Stimulated activated CD4-positive, alpha-beta T cell treated with anti-CD3 and anti-CD28 coated beads, Interleukin-4, amount 100 ng/mL, for 48 hours (primary cell): ENCODE measurements around the gene MAPK8IP2.
"Not testable (repeated sequence)": the region's sequence is repeated elsewhere in the genome, so short reads cannot be mapped to it uniquely, and the experiment has no call there.

Experiments used
- DNase-seq, 2 donors: peaks; one replicate each; pipeline ENCODE4 v3.0.0-alpha.2; 2020; ENCODE audit warnings: low read depth in 2 of 2

Gene MAPK8IP2

GRCh38 chr22:50612528-50613221, 12.1 kb downstream of the MAPK8IP2 start:
- DNase-seq, result no peak

GRCh38 chr22:50613291-50613981, 12.8 kb downstream of the MAPK8IP2 start:
- DNase-seq, result no peak

- DNase-seq, result not testable (repeated sequence)
These were observed 13.7 kb downstream of the MAPK8IP2 start for GRCh38 chr22:50614296-50614695.

DNA sequence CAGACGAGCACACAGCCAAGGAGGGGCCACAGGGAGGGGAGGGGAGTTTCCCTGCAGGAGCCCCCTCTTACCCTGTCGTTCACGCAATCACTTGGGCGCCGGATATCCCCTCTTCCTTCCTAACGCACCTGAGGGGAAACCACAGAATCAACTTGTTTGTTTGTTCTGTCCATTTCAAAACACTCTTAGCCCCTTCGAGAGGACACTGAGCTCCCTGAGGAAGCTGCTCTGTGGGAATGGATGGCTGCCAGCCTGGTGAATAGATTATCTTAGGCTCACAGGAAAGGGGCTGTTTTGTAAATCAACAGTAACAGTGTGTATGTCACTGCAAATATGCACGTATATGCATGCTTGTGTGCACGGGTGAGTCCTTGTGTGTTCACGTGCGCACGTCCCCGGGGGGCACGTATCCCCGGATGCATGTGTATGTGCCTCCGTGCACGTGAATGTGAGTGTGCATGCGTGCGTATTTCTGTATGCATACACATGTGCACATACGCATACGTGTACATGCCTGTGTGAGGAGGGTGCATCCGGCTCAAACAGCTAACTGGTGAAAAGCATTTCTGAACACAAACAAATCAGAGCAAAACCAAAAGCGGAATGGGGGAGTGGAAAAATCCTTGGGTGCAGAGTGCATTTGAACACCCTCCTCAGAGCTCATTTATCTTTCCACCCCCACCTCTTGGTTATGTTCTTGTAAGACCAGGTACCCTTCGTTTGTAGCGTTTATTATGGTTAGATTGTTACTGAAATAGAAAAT, 20.2 kb downstream of the MAPK8IP2 start:
- peak; percentile 38 to 46 for DNase-seq

- DNase-seq, result no peak
These were observed 20.8 kb downstream of the MAPK8IP2 start for GRCh38 chr22:50621356-50621880.

GRCh38 chr22:50621948-50622722, 21.5 kb downstream of the MAPK8IP2 start:
- no peak for DNase-seq

DNA sequence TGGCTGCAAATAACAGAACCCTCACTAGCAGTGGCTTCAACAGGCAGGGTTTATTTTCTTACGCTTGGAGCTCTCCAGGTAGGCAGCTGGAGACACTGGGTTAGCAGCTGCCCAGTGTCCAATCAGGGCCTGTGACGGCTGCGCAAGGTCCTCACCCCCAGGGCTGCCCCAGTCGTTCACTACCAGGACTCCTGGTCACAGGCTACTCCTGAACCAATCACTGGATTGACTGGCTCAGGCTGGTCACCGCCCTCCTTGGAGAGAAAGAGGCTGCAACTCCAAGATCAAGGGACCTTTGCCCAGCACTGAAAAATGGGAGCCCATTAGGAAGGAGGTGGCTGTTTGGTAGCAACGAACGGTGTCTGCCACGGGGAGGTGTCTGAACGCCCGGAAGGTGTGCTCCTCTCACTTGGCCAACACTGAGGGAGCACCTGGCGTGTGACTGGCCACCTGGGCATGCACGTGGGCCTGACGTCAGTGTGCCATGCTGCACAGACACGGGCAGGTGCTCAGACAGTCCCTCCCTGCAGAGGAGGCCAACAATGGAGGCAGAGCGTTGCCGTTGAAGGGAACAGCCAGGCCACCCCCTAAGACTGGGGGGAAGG, 22.2 kb downstream of the MAPK8IP2 start:
- no peak for DNase-seq

- no peak for DNase-seq
These were observed 23.9 kb downstream of the MAPK8IP2 start for GRCh38 chr22:50624347-50625130.

DNA sequence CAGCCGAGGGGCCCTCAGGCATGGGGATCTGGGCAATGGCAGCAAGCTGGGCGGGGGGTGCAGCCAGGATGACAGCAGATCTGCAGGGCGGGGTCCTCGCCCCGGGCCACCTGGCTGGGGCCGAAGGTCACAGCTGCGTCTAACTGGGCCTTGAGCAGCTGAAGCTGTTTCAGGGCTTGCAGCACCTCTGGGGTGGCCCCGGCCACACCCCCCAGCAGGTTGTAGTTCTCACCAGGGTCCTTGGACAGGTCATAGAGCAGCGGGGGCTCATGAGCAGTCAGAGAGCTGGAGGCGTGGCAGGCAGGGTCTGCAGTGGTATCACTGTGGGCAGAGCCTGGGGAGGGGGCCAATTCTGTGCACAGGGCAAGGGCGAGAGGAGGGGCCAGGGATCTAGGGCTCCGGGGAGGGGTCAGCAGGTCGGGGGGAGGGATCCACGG, 24.6 kb downstream of the MAPK8IP2 start:
- no peak for DNase-seq

- no peak for DNase-seq
These were observed 25.1 kb downstream of the MAPK8IP2 start for GRCh38 chr22:50625568-50626313.

DNA sequence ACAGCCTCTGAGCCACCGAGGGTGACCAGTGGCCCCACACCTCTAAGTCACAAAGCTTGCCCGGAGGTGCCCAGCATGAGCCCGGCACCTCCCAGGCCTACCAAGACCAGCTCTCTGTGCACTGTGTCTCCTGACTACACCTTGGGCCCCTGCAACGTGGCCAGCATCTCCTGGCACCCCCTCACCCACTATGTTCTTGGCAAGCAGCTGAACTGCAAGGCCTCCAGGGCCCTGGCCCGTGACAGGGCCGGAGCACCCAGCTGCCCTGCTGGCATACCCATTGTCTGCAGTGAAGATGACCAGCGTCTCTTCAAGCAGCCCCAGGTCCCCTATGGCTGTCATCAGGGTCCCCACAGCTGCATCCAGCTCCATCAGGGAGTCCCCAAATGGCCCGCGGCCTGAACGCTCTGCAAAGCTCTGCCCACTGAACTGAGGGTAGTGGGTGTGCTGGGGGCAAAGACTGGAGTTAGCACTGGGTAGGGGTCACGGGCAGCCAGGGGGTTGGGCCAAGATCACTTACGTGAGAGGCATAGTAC, 25.8 kb downstream of the MAPK8IP2 start:
- DNase-seq, result no peak

DNA sequence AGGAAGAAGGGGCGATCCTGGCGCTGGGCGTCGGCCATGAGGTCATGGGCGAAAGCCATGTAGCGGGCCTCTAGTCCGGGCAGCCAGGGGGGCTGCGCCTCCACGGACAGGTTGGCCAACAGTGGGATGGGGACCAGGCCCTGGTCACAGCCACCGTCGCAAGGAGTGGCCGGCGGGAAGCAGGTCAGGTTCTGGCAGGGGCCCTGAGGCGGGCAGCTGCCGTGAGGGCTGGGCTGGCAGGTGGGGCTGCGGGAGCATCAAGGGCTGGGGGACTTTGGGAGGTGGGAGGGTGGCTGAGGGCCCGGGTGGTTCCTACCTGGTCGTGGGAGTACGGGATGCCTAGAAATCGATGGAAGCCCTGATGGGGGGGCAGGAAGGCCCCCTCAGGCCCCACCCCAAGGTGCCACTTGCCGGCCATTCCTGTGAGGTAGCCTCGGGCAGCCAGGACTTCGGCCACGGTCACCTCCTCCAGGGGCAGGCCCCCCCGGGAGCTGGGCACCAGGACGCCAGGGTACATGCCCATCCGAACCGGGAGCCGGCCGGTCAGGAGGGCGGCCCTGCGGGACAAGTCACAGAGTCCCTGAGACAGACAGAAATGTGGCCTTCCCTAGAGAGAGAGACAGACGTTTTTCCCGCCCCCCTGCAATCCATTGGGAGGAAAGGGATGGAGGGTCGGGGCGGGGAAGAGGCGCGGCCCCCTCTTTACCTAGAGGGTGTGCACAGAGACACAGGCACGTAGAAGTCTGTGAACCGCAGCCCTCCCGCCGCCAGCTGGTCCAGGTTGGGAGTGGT, 26.5 kb downstream of the MAPK8IP2 start:
- no peak for DNase-seq

- peak; percentile 57 to 60 for DNase-seq
These were observed 27.3 kb downstream of the MAPK8IP2 start, which contains the start of gene ARSA for GRCh38 chr22:50627642-50628542. Gene ARSA (minus strand): TSS chr22:50628152. CDS start chr22:50627779, 373 bp downstream.

DNA sequence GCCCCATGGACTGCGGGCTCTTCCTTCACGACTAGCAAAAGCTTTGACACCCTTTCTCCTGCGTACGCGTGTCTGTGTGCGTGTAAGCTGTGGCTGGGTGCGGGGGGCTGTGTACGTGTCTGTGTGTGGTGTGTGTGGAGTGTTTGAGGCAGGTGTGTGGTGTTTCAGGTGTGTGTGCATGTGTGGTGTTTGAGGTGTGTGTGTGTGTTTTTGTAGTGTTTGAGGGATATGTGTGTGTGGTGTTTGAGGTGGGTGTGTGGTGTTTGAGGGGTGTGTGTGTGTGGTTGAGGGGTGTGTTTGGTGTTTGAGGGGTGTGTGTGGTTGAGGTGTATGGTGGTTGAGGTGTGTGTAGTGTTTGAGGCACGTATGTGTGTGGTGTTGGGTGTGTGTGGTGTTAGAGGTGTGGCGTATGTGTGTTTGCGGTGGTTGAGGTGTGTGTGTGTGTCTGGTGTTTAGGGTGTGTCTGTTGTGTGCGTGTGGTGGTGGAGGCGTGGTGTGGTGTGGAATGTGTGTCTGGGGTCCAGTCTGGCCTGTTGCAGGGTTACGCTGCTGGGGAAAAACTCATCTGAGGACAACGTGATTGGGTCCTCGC, 28.0 kb downstream of the MAPK8IP2 start:
- DNase-seq, result no peak

DNA sequence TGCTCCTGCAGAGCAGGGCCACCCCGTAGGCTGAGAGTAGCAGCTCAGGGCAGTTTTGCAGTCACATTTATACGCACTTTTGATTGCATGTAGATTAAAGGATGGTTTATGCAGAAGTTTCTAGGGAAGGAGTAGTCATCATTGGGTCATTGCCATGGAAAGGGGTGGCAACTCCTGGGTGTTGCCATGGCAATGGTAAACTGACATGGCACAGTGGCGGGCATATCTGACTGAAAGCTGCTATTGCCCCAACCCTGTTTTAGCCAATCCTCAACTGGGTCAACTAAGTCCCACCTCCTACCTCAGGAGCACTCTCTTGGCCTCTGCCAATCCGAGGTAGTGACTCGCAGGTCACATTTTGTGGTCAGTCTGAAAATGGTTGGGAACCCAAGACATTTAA, 29.8 kb downstream of the MAPK8IP2 start:
- no peak for DNase-seq

GRCh38 chr22:50633086-50633485, 32.5 kb downstream of the MAPK8IP2 start:
- no peak for DNase-seq

DNA sequence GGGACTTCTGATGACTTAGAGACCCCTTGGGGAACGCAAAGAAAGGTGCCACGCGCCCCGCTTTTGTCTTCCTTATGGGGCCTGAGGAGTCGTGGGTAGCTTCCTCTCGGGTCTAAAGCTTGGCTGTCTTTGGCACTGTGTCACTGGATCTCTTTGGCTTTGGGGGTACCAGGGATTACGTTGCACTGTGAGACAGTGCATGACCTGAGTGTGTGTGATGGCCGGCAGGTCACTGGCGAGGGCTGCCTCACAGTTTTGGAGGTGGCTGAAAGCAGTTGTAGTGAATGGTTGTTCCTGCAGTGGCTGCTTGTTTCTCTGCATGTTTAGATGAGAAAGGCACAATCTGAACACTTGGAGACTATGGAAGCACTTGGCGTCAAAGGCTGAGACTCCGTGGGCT, 33.2 kb downstream of the MAPK8IP2 start:
- no peak for DNase-seq
